Measurements from ENCODE around the gene RAB20. TPM values are rescaled to one million over a fixed set of nuclear protein-coding genes. Genes with fewer than 3 reads are reported as not detected.

The RAB20 gene
- total RNA-seq, 4 donors from 2014 or later = 8.7 to 32.8 (median 18.4) TPM

- Histone ChIP-seq H3K4me3 (no peak overlapping the region), H3K9me3 (no peaks in the 10 kb centered on the region), H3K4me1 (no peaks in the 10 kb centered on the region), H3K27ac (no peak overlapping the region), H3K27me3 (peaks cover 13% of the 10 kb centered on the region), H3K36me3 (no peaks in the 10 kb centered on the region)
- no peak for ATAC-seq
- TF ChIP-seq EP300 (IDR thresholded peaks at IDR 0.05) (no peak), POLR2A (IDR thresholded peaks at IDR 0.05) (no peak), POLR2AphosphoS5 (IDR thresholded peaks at IDR 0.05) (no peak)
- TF ChIP-seq, protein P1, sequence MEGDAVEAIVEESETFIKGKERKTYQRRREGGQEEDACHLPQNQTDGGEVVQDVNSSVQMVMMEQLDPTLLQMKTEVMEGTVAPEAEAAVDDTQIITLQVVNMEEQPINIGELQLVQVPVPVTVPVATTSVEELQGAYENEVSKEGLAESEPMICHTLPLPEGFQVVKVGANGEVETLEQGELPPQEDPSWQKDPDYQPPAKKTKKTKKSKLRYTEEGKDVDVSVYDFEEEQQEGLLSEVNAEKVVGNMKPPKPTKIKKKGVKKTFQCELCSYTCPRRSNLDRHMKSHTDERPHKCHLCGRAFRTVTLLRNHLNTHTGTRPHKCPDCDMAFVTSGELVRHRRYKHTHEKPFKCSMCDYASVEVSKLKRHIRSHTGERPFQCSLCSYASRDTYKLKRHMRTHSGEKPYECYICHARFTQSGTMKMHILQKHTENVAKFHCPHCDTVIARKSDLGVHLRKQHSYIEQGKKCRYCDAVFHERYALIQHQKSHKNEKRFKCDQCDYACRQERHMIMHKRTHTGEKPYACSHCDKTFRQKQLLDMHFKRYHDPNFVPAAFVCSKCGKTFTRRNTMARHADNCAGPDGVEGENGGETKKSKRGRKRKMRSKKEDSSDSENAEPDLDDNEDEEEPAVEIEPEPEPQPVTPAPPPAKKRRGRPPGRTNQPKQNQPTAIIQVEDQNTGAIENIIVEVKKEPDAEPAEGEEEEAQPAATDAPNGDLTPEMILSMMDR (IDR thresholded peaks at IDR 0.05) = no peak
- WGBS, 2 donors (ENCODE audit: low coverage in 1 of 2) = 67 to 100% methylated on average over 2 to 5 of the region's 14 CpGs
Observed at GRCh38 chr13:110581506-110582185, 20.1 kb upstream of the RAB20 start.

DNA sequence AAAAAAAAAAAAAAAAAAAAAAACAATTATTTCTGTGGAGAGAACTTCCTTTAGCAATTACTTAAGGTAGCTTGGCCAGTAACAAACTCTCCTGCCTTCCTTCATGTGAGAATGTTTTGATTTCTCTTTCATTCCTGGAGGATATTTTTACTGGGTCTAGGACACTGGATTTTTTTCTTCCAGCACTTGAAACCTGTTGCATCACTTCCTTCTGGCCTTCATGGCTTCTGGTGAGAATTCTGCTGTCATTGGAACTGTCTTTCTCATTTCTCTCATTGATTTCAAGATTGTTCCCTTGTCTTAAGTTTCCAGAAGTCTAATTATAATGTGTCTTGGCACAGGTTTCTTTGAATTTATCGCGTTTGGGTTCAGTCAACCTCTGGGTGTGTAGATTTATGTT lies 19.3 kb upstream of the RAB20 start:
- WGBS, 2 donors (ENCODE audit: low coverage in 1 of 2) = 75% methylated on average over 2 of the region's 2 CpGs; no CpG with 5 or more reads in 1 of the 2 donors
- no peaks in the 10 kb centered on the region for H3K9me3 ChIP-seq
- ATAC-seq = no peak
- TF ChIP-seq, protein P1 (IDR thresholded peaks at IDR 0.05) = no peak
- no peak for TF ChIP-seq EP300 (IDR thresholded peaks at IDR 0.05)
- H3K27me3 ChIP-seq = peaks cover 20% of the 10 kb centered on the region
- no peak overlapping the region for H3K27ac ChIP-seq
- H3K4me1 ChIP-seq = no peaks in the 10 kb centered on the region
- no peaks in the 10 kb centered on the region for H3K36me3 ChIP-seq
- no peak overlapping the region for H3K4me3 ChIP-seq

DNA sequence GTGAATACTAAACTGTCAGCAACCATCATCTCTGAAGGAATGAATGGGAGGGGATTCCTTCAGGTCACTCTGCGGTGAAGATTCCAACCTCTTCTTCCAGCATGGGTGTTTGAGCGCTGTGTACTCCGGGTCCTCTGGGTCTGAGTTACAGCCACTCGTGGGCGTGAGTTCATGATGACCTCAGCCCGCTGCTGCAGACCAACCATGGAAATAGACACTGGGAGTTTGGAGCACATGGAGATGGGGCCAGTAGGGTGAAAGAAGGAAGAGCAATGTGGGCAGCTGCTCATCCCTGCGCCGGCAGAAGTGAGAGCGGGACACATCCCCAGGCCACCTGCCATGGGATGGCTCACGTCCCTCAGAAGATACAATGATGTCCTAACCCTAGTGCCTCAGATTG lies 16.8 kb upstream of the RAB20 start:
- Histone ChIP-seq H3K27ac (no peak overlapping the region), H3K27me3 (peaks cover 41% of the 10 kb centered on the region), H3K4me1 (no peaks in the 10 kb centered on the region), H3K4me3 (no peak overlapping the region), H3K36me3 (no peaks in the 10 kb centered on the region), H3K9me3 (no peaks in the 10 kb centered on the region)
- WGBS, 2 donors (ENCODE audit: low coverage in 1 of 2) = 77 to 85% methylated on average over 7 to 9 of the region's 10 CpGs
- no peak for ATAC-seq
- TF ChIP-seq, protein P1 (IDR thresholded peaks at IDR 0.05) = no peak
- TF ChIP-seq EP300 (IDR thresholded peaks at IDR 0.05) (no peak), POLR2A (IDR thresholded peaks at IDR 0.05) (no peak), POLR2AphosphoS5 (IDR thresholded peaks at IDR 0.05) (no peak)

DNA sequence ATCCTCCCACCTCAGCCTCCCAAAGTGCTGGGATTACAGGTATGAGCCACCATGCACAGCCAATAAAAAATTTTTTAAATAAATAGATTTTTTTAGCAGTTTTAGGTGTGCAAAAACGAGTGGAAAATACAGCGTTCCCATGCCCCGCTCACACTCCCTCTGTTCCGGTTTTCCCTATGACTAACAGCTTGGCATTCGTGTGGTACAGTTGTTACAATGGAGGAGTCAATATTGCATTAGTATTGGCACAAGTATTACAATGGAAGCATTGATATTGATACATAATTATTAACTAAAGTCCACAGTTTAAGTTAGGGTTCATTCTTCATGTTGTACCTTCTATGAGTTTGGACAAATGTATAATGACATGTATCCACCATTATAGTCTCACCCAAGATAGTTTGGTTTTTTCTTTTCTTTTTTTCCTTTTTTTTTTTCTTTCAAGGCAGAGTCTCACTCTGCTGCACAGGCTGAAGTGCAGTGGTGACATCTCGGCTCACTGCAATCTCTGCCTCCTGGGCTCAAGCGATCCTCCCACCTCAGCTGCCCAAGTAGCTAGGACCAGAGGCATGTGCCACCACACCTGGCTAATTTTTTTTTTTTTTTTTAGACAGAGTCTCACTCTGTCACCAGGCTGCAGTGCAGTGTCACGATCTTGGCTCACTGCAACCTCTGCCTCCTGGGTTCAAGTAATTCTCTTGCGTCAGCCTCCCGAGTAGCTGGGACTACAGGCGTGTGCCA lies 15.4 kb upstream of the RAB20 start:
- no peaks in the 10 kb centered on the region for H3K9me3 ChIP-seq
- H3K4me1 ChIP-seq = no peaks in the 10 kb centered on the region
- H3K27me3 ChIP-seq = peaks cover 56% of the 10 kb centered on the region
- no peaks in the 10 kb centered on the region for H3K36me3 ChIP-seq
- no peak for TF ChIP-seq POLR2A (IDR thresholded peaks at IDR 0.05)
- no peak for TF ChIP-seq POLR2AphosphoS5 (IDR thresholded peaks at IDR 0.05)
- TF ChIP-seq EP300 (IDR thresholded peaks at IDR 0.05) = no peak
- TF ChIP-seq, protein P1 (IDR thresholded peaks at IDR 0.05) = no peak
- ATAC-seq = no peak
- WGBS, 2 donors (ENCODE audit: low coverage in 1 of 2) = 74 to 80% methylated on average over 7 to 11 of the region's 11 CpGs
- no peak overlapping the region for H3K4me3 ChIP-seq
- no peak overlapping the region for H3K27ac ChIP-seq

DNA sequence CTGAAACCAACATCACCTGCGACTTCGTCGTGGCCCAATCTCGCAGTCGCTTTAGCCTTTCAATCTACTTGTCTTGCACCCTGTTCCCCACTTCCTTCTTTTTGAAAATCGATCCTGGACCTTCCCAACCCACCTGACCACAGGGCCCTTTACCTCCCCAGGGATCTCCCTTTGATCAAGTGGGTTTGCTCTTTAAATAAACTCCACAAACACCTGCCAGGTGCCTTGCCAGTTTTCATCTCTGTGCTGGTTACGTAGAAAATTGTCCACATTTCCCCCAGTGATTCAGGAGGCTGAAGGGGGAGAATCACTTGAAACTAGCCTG lies 14.5 kb upstream of the RAB20 start:
- no peaks in the 10 kb centered on the region for H3K4me1 ChIP-seq
- ATAC-seq = no peak
- no peak for TF ChIP-seq POLR2A (IDR thresholded peaks at IDR 0.05)
- TF ChIP-seq EP300 (IDR thresholded peaks at IDR 0.05) = no peak
- no peak for TF ChIP-seq POLR2AphosphoS5 (IDR thresholded peaks at IDR 0.05)
- TF ChIP-seq, protein P1 (IDR thresholded peaks at IDR 0.05) = no peak
- no peak overlapping the region for H3K4me3 ChIP-seq
- no peak overlapping the region for H3K27ac ChIP-seq
- 75 to 80% methylated on average over 3 to 7 of the region's 7 CpGs for WGBS, 2 donors (ENCODE audit: low coverage in 1 of 2)
- H3K36me3 ChIP-seq = no peaks in the 10 kb centered on the region
- no peaks in the 10 kb centered on the region for H3K9me3 ChIP-seq
- peaks cover 61% of the 10 kb centered on the region for H3K27me3 ChIP-seq
